ENCODE measurements around the gene LPP. TPM values are rescaled to one million over a fixed set of nuclear protein-coding genes. Genes with fewer than 3 reads are reported as not detected.

LPP gene
- total RNA-seq, 4 donors from 2014 or later, result 45.9 to 81.1 (median 63.0) TPM

DNA sequence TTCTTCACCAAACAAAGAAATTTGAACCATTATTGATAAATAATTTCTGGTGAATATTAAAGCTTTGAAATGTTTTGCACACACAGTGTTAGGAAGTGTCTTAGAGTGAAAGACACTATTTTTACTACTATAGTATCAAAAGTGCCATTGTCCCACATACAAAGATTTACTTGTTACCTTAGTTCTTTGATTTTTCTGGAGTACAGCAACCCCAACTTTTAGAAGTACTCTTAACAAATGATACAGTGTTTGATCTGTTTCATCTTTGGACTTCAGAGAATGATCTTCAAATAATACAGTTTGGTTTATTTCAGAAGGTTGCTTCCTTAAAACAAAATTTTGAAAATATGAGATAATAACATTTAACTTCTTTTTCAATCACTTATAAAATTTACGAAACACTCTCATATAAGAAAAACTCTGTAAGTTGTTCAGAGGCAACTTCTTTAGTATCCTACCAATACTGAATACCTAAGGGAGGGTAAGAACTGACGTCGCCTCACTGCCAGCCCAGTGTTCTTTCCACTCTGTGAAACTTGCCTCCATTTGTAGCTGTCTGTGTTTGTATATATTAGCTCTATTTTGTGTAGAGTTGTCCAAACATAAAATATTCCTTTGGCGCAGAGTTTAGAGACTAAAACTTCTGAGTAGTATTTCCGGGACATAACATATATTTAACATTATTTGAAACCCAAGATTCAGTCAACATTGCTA is 464.2 kb downstream of the LPP start:
- DNase-seq (ENCODE audit: low spot score in 2 of 2), result no peak
- intact Hi-C loops (cut with DNase I; ENCODE audit: low total_unique reads), result no loop called here
- 93 to 96% methylated on average over 5 of the region's 5 CpGs for WGBS, 2 donors
- TF ChIP-seq, protein P1, sequence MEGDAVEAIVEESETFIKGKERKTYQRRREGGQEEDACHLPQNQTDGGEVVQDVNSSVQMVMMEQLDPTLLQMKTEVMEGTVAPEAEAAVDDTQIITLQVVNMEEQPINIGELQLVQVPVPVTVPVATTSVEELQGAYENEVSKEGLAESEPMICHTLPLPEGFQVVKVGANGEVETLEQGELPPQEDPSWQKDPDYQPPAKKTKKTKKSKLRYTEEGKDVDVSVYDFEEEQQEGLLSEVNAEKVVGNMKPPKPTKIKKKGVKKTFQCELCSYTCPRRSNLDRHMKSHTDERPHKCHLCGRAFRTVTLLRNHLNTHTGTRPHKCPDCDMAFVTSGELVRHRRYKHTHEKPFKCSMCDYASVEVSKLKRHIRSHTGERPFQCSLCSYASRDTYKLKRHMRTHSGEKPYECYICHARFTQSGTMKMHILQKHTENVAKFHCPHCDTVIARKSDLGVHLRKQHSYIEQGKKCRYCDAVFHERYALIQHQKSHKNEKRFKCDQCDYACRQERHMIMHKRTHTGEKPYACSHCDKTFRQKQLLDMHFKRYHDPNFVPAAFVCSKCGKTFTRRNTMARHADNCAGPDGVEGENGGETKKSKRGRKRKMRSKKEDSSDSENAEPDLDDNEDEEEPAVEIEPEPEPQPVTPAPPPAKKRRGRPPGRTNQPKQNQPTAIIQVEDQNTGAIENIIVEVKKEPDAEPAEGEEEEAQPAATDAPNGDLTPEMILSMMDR (IDR thresholded peaks at IDR 0.05), result no peak
- no peak for TF ChIP-seq POLR2A (IDR thresholded peaks at IDR 0.05)
- H3K4me3 ChIP-seq (ENCODE audit: low read depth, poor library complexity, severe bottlenecking), result no peak overlapping the region

DNA sequence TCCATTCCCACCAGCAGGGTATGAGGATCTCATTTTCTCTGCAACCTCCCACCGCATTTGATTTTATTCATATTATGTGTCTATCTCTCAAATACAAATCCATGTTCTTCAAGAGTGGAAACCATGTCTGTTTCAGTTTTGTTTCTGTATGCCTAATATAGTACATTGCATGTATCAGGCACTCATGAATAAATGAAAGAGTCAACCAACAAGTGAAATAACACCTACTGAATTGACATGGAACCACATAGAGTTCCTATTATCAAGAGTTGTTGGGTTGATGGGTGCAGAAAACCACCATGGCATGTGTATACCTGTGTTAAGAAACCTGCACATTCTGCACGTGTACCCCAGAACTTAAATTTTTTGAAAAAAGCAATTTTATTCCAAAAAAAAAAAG is 466.8 kb downstream of the LPP start:
- no peak overlapping the region for H3K4me3 ChIP-seq (ENCODE audit: low read depth, poor library complexity, severe bottlenecking)
- TF ChIP-seq, protein P1 (IDR thresholded peaks at IDR 0.05), result no peak
- TF ChIP-seq POLR2A (IDR thresholded peaks at IDR 0.05), result no peak
- no peak for DNase-seq (ENCODE audit: low spot score in 2 of 2)
- intact Hi-C loops (cut with DNase I; ENCODE audit: low total_unique reads), result no loop called here
- WGBS, 2 donors, result 93 to 99% methylated on average over 2 of the region's 2 CpGs

DNA sequence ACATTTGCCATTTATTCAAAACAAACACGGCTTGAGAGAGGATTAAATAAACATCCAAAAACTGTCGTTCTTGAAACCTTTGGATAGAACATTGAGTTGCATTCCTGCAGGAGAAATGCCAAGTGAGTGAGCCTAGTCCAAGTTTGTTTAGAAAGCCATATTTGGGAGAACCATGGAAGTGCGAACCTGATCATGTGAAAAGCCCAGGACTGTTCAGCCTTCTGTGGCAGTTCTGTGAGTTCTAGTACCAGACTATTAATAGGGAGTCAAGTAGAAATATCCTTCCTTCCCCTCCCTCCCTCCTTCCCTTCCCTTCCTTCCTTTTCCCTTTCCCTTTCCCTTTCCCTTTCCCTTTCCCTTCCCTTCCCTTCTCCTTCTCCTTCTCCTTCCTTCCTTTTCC is 470.4 kb downstream of the LPP start:
- WGBS, 2 donors, result 29 to 55% methylated on average over 3 of the region's 3 CpGs
- intact Hi-C loops (cut with DNase I; ENCODE audit: low total_unique reads), result no loop called here
- DNase-seq (ENCODE audit: low spot score in 2 of 2), result peak in 1 of 2 donors; percentile 87
- H3K4me3 ChIP-seq (ENCODE audit: low read depth, poor library complexity, severe bottlenecking), result no peak overlapping the region
- TF ChIP-seq, protein P1 (IDR thresholded peaks at IDR 0.05), result no peak
- TF ChIP-seq POLR2A (IDR thresholded peaks at IDR 0.05), result no peak

DNA sequence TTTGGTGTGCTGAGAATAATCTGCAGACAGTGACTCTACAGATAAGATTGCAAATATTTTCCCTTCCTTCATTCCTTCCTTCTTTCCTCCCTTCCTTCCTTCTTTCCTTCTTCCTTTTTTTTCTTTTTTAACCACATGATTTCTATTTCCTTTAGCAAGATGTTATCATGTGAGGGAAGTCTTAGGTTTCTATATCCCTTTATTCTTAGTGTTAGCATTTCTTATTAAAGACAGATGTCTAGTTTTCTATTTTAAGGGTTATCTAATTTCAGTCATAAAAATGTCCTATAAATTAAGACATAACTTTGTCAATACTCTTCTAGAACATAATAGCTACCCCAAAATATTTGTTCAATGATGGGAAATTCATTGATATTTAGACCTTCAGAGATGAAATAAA is 470.9 kb downstream of the LPP start:
- intact Hi-C loops (cut with DNase I; ENCODE audit: low total_unique reads), result no loop called here
- DNase-seq (ENCODE audit: low spot score in 2 of 2), result no peak
- TF ChIP-seq, protein P1 (IDR thresholded peaks at IDR 0.05), result no peak
- TF ChIP-seq POLR2A (IDR thresholded peaks at IDR 0.05), result no peak
- no peak overlapping the region for H3K4me3 ChIP-seq (ENCODE audit: low read depth, poor library complexity, severe bottlenecking)

DNA sequence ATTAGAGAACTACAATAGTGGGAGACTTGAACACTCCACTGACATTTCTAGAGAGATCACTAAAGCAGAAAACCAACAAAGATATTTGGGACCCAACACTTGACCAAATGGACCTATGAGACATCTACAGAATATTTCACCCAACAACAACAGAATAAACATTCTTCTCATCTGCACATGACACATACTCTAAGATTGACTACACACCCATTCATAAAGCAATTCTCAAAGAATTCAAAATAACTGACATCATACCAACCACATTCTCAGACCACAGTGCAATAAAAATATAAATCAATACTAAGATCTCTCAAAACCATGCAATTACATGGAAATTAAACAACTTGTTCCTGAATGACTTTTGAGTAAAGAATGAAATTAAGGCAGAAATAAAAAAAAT is 473.7 kb downstream of the LPP start:
- TF ChIP-seq, protein P1 (IDR thresholded peaks at IDR 0.05), result no peak
- TF ChIP-seq POLR2A (IDR thresholded peaks at IDR 0.05), result no peak
- no peak overlapping the region for H3K4me3 ChIP-seq (ENCODE audit: low read depth, poor library complexity, severe bottlenecking)
- DNase-seq (ENCODE audit: low spot score in 2 of 2), result no peak
- intact Hi-C loops (cut with DNase I; ENCODE audit: low total_unique reads), result no loop called here
